Measurements from ENCODE around the gene ACACB.

ACACB gene

GRCh38 chr12:109291521-109292341 is 175.3 kb downstream of the ACACB start:
- H3K4me3 ChIP-seq (ENCODE audit: low read depth, low read length): peak overlapping the region; percentile 38
- DNase-seq: peak; percentile 94

GRCh38 chr12:109292342-109292711 is 175.9 kb downstream of the ACACB start:
- Histone ChIP-seq H3K9me3 (ENCODE audit: severe bottlenecking) (no peaks in the 10 kb centered on the region), H3K36me3 (no peaks in the 10 kb centered on the region), H3K27me3 (ENCODE audit: insufficient read depth, low read depth, severe bottlenecking) (no peaks in the 10 kb centered on the region), H3K4me3 (ENCODE audit: low read depth, low read length) (peak overlapping the region; percentile 38), H3K27ac (peak overlapping the region; percentile 81)
- TF ChIP-seq CTCF (IDR thresholded peaks at IDR 0.05; ENCODE audit: low read depth, low read length): no peak
- DNase-seq: no peak

More at GRCh38 chr12:109291521-109292341, 175.3 kb downstream of the ACACB start:
- Histone ChIP-seq H3K36me3 (no peaks in the 10 kb centered on the region), H3K27ac (peak overlapping the region; percentile 81), H3K9me3 (ENCODE audit: severe bottlenecking) (no peaks in the 10 kb centered on the region), H3K27me3 (ENCODE audit: insufficient read depth, low read depth, severe bottlenecking) (no peaks in the 10 kb centered on the region)
- TF ChIP-seq CTCF (IDR thresholded peaks at IDR 0.05; ENCODE audit: low read depth, low read length): no peak

GRCh38 chr12:109293106-109293505 is 176.7 kb downstream of the ACACB start:
- Histone ChIP-seq H3K36me3 (no peaks in the 10 kb centered on the region), H3K9me3 (ENCODE audit: severe bottlenecking) (no peaks in the 10 kb centered on the region), H3K4me3 (ENCODE audit: low read depth, low read length) (no peak overlapping the region), H3K27ac (no peak overlapping the region), H3K27me3 (ENCODE audit: insufficient read depth, low read depth, severe bottlenecking) (no peaks in the 10 kb centered on the region)
- DNase-seq: no peak
- no peak for TF ChIP-seq CTCF (IDR thresholded peaks at IDR 0.05; ENCODE audit: low read depth, low read length)

GRCh38 chr12:109294286-109294796 is 178.0 kb downstream of the ACACB start:
- Histone ChIP-seq H3K9me3 (ENCODE audit: severe bottlenecking) (no peaks in the 10 kb centered on the region), H3K27ac (no peak overlapping the region), H3K4me3 (ENCODE audit: low read depth, low read length) (no peak overlapping the region), H3K27me3 (ENCODE audit: insufficient read depth, low read depth, severe bottlenecking) (no peaks in the 10 kb centered on the region), H3K36me3 (no peaks in the 10 kb centered on the region)
- no peak for DNase-seq
- no peak for TF ChIP-seq CTCF (IDR thresholded peaks at IDR 0.05; ENCODE audit: low read depth, low read length)

GRCh38 chr12:109295764-109296425 is 179.5 kb downstream of the ACACB start:
- Histone ChIP-seq H3K4me3 (ENCODE audit: low read depth, low read length) (no peak overlapping the region), H3K9me3 (ENCODE audit: severe bottlenecking) (no peaks in the 10 kb centered on the region)

More at GRCh38 chr12:109295764-109296425, 179.5 kb downstream of the ACACB start:
- H3K27me3 ChIP-seq (ENCODE audit: insufficient read depth, low read depth, severe bottlenecking): no peaks in the 10 kb centered on the region
- no peak overlapping the region for H3K27ac ChIP-seq
- TF ChIP-seq CTCF (IDR thresholded peaks at IDR 0.05; ENCODE audit: low read depth, low read length): no peak
- DNase-seq: no peak
- no peaks in the 10 kb centered on the region for H3K36me3 ChIP-seq

All from WERI-Rb-1 (cell line).